Activated CD8-positive, alpha-beta memory T cell treated with anti-CD3 and anti-CD28 coated beads, Interleukin-2, amount 50 U/mL, for 24 hours (primary cell): ENCODE measurements around the gene RASSF10.

Experiments
- DNase-seq: peaks from one replicate; pipeline ENCODE4 v3.0.0-alpha.2; 2020; ENCODE audit errors: extremely low read depth

The RASSF10 gene

GRCh38 chr11:12994476-12994875, 14.6 kb upstream of the RASSF10 start:
- DNase-seq, result no peak

GRCh38 chr11:12995188-12995587, 13.9 kb upstream of the RASSF10 start:
- DNase-seq, result no peak

GRCh38 chr11:12995823-12996222, 13.3 kb upstream of the RASSF10 start:
- DNase-seq, result no peak

GRCh38 chr11:12997168-12997567, 11.9 kb upstream of the RASSF10 start:
- no peak for DNase-seq

GRCh38 chr11:12998336-12998735, 10.8 kb upstream of the RASSF10 start:
- DNase-seq, result no peak

- DNase-seq, result no peak
Measured at GRCh38 chr11:12999597-12999996, 9.5 kb upstream of the RASSF10 start.

- DNase-seq, result no peak
Measured at GRCh38 chr11:13000116-13000515, 9.0 kb upstream of the RASSF10 start.

- DNase-seq, result no peak
Measured at GRCh38 chr11:13000721-13001120, 8.4 kb upstream of the RASSF10 start.

GRCh38 chr11:13003736-13004493, 5.2 kb upstream of the RASSF10 start:
- DNase-seq, result no peak

- no peak for DNase-seq
Measured at GRCh38 chr11:13007182-13008060, 1.7 kb upstream of the RASSF10 start.

GRCh38 chr11:13008061-13008435, 1.1 kb upstream of the RASSF10 start:
- no peak for DNase-seq

GRCh38 chr11:13009476-13009920, 382 bp downstream of the RASSF10 start:
- DNase-seq, result no peak

GRCh38 chr11:13009921-13010748, 1.0 kb downstream of the RASSF10 start:
- DNase-seq, result no peak

- DNase-seq, result no peak
Measured at GRCh38 chr11:13010749-13011465, 1.8 kb downstream of the RASSF10 start.

GRCh38 chr11:13011466-13012055, 2.4 kb downstream of the RASSF10 start:
- no peak for DNase-seq

- DNase-seq, result no peak
Measured at GRCh38 chr11:13012056-13012661, 3.0 kb downstream of the RASSF10 start.

- no peak for DNase-seq
Measured at GRCh38 chr11:13013054-13013488, 4.0 kb downstream of the RASSF10 start.

- no peak for DNase-seq
Measured at GRCh38 chr11:13015753-13016152, 6.6 kb downstream of the RASSF10 start.

GRCh38 chr11:13016415-13016814, 7.3 kb downstream of the RASSF10 start:
- DNase-seq, result no peak

GRCh38 chr11:13019313-13019712, 10.2 kb downstream of the RASSF10 start:
- DNase-seq, result no peak

- DNase-seq, result no peak
Measured at GRCh38 chr11:13023423-13023822, 14.3 kb downstream of the RASSF10 start.
